Glutamatergic neuron (in vitro differentiated cells): ENCODE results near the gene TMED6. TPM values are rescaled to one million over a fixed set of nuclear protein-coding genes. Genes with fewer than 3 reads are reported as not detected.
A peak's percentile ranks its signal among the peaks of the same experiment; 100 is the strongest.
"Not testable (repeated sequence)": the region's sequence is repeated elsewhere in the genome, so short reads cannot be mapped to it uniquely, and the experiment has no call there.

Experiments
- DNase-seq: peaks from one replicate; pipeline ENCODE4 v3.0.0; 2022
- H3K27ac Mint-ChIP-seq: one replicate; pipeline ENCODE4 v1.8.0; 2020; ENCODE audit warnings: mild to moderate bottlenecking, mixed read lengths, inconsistent platforms; ENCODE audit not compliant: unreplicated experiment
- H3K27me3 Mint-ChIP-seq: one replicate; pipeline ENCODE4 v1.8.0; 2020; ENCODE audit warnings: mild to moderate bottlenecking, moderate library complexity, mixed read lengths, inconsistent platforms; ENCODE audit not compliant: unreplicated experiment
- H3K36me3 Mint-ChIP-seq: one replicate; pipeline ENCODE4 v1.8.0; 2020; ENCODE audit warnings: mild to moderate bottlenecking, mixed read lengths, inconsistent platforms; ENCODE audit not compliant: unreplicated experiment
- H3K4me1 Mint-ChIP-seq: one replicate; pipeline ENCODE4 v1.8.0; 2020; ENCODE audit warnings: mild to moderate bottlenecking, low read depth, mixed read lengths, inconsistent platforms; ENCODE audit not compliant: unreplicated experiment
- H3K4me3 Mint-ChIP-seq: one replicate; pipeline ENCODE4 v1.8.0; 2020; ENCODE audit warnings: mild to moderate bottlenecking, mixed read lengths, inconsistent platforms; ENCODE audit not compliant: unreplicated experiment
- H3K9me3 Mint-ChIP-seq: one replicate; pipeline ENCODE4 v1.8.0; 2020; ENCODE audit warnings: mild to moderate bottlenecking, moderate library complexity, mixed read lengths, inconsistent platforms; ENCODE audit not compliant: unreplicated experiment
- CTCF ChIP-seq: fragments of 200-600 bp; sonication (generic); IDR thresholded peaks from one replicate; pipeline ENCODE4 v1.5.0; 2021; ENCODE audit not compliant: partially characterized antibody, unreplicated experiment
- total RNA-seq: library from RNA; stranded (reverse); fragmentation: NEBNext Ultra II Directional; extraction: Animal tissue kit (Norgen Biotek cat#: 25700); gene quantifications from one replicate; pipeline ENCODE4 v1.2.1, GENCODE V29; 2021; ENCODE audit not compliant: unreplicated experiment

TMED6 gene
- total RNA-seq, 1 donor from 2014 or later, result not detected

GRCh38 chr16:69301187-69301586 lies 50.4 kb downstream of the TMED6 start:
- DNase-seq, result no peak
- peaks cover 2% of the 10 kb centered on the region for H3K9me3 Mint-ChIP-seq
- no peak overlapping the region for H3K27ac Mint-ChIP-seq
- no peak overlapping the region for H3K4me3 Mint-ChIP-seq
- H3K36me3 Mint-ChIP-seq, result no peaks in the 10 kb centered on the region
- no peaks in the 10 kb centered on the region for H3K4me1 Mint-ChIP-seq
- peaks cover 1% of the 10 kb centered on the region for H3K27me3 Mint-ChIP-seq
- TF ChIP-seq CTCF, result no peak

- Mint-ChIP-seq H3K4me3 (no peak overlapping the region), H3K36me3 (no peaks in the 10 kb centered on the region), H3K27ac (no peak overlapping the region), H3K27me3 (peaks cover 4% of the 10 kb centered on the region), H3K4me1 (peaks cover 4% of the 10 kb centered on the region), H3K9me3 (peaks cover 5% of the 10 kb centered on the region)
- DNase-seq, result no peak
- no peak for TF ChIP-seq CTCF
Measured at GRCh38 chr16:69298261-69298660, 53.3 kb downstream of the TMED6 start.

- H3K27me3 Mint-ChIP-seq, H3K9me3 Mint-ChIP-seq, H3K4me1 Mint-ChIP-seq, H3K36me3 Mint-ChIP-seq, H3K27ac Mint-ChIP-seq, H3K4me3 Mint-ChIP-seq, DNase-seq: not testable (repeated sequence)
Measured at GRCh38 chr16:69296771-69297170, 54.8 kb downstream of the TMED6 start.

- peaks cover 4% of the 10 kb centered on the region for H3K27me3 Mint-ChIP-seq
- TF ChIP-seq CTCF, result no peak
- peaks cover 8% of the 10 kb centered on the region for H3K4me1 Mint-ChIP-seq
- H3K36me3 Mint-ChIP-seq, result no peaks in the 10 kb centered on the region
- no peak for DNase-seq
- H3K27ac Mint-ChIP-seq, result no peak overlapping the region
- no peak overlapping the region for H3K4me3 Mint-ChIP-seq
- peaks cover 4% of the 10 kb centered on the region for H3K9me3 Mint-ChIP-seq
Measured at GRCh38 chr16:69294051-69294450, 57.5 kb downstream of the TMED6 start.

GRCh38 chr16:69293401-69293800 lies 58.2 kb downstream of the TMED6 start:
- no peak for TF ChIP-seq CTCF
- Mint-ChIP-seq H3K27me3 (peaks cover 4% of the 10 kb centered on the region), H3K27ac (peak overlapping the region; percentile 20), H3K4me3 (peak overlapping the region; percentile 2), H3K36me3 (no peaks in the 10 kb centered on the region), H3K9me3 (peaks cover 4% of the 10 kb centered on the region), H3K4me1 (peaks cover 8% of the 10 kb centered on the region)
- no peak for DNase-seq

Other genes starting within 250 kb of the TMED6 start
- gene HAS3, start 246.1 kb downstream of the TMED6 start, total RNA-seq, result 0.42 TPM
- 116 TPM for gene CHTF8, start 219.2 kb downstream of the TMED6 start, total RNA-seq
- 70.7 TPM for gene UTP4, start 219.1 kb downstream of the TMED6 start, total RNA-seq
- 26.8 TPM for gene SNTB2, start 164.6 kb downstream of the TMED6 start, total RNA-seq
- gene VPS4A, start 40.4 kb downstream of the TMED6 start, total RNA-seq, result 38.9 TPM
- gene PDF, start 21.2 kb downstream of the TMED6 start, total RNA-seq, result 12.0 TPM
- gene COG8, start 12.2 kb downstream of the TMED6 start, total RNA-seq, result 51.2 TPM
- 19.6 TPM for gene NIP7, start 12.0 kb downstream of the TMED6 start, total RNA-seq
- 31.8 TPM for gene TERF2, start 34.2 kb upstream of the TMED6 start, total RNA-seq
- gene CYB5B, start 72.8 kb upstream of the TMED6 start, total RNA-seq, result 124 TPM
- gene NFAT5, start 214.2 kb upstream of the TMED6 start, total RNA-seq, result 26.3 TPM